Measurements from ENCODE around the gene ADAMTS17.

The ADAMTS17 gene

GRCh38 chr15:100019601-100020000 is 322.2 kb downstream of the ADAMTS17 start:
- DNase-seq (ENCODE audit: low spot score): no peak

DNA sequence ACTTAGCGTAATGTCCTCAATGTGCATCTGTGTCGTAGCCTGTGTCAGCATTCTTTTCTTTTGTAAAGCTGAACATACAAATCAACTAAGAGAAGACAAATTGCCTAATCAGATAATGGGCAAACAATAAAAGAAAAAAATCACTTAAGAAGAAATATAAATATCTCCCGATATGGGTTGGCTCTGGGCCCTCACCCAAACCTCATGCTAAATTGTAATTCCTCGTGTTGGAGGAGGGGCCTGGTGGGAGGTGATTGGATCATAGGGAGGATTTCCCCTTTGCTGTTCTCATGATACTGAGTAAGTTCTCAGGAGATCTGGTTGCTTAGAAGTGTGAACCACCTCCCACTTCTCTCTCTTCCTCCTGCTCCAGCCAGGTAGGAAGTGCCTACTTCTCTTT is 323.6 kb downstream of the ADAMTS17 start:
- no peak for DNase-seq (ENCODE audit: low spot score)

DNA sequence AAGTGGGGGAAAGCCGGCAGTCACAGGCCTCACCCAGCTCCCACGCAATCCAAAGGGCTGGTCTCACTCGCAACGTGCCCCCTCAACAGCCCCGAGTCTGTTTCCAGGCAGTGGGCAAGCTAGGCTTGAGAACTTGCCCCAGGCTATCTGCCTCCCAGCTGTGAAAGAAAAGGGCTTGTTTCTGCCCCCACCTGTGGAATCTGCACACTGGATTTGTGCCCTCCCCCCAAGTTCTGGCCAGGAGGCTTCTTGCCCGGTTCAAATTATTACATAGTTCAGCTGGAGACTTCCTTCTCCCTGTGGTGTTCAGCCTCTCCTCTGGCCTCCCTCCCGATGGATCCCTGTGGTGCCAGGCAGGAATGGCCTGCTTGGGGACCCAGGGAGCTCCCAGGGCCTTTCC is 324.6 kb downstream of the ADAMTS17 start:
- DNase-seq (ENCODE audit: low spot score): no peak

DNA sequence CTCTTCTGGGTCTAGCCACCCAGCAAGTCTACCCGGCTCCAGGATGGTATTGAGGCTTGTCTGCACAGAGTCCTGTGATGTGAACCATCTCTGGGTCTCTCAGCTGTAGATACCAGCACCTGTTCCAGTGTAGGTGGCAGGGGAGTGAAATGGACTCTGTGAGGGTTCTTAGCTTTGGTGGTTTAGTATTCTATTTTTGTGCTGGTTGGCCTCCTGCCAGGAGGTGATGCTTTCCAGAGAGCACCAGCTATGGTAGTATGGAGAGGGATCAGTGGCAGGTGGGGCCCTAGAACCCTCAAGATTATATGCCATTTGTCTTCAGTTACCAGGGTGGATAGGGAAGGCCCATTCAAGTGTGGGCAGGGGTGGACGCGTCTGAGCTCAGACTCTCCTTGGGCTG is 325.1 kb downstream of the ADAMTS17 start:
- no peak for DNase-seq (ENCODE audit: low spot score)

- no peak for DNase-seq (ENCODE audit: low spot score)
Observed at GRCh38 chr15:100011235-100011634, 330.5 kb downstream of the ADAMTS17 start.

DNA sequence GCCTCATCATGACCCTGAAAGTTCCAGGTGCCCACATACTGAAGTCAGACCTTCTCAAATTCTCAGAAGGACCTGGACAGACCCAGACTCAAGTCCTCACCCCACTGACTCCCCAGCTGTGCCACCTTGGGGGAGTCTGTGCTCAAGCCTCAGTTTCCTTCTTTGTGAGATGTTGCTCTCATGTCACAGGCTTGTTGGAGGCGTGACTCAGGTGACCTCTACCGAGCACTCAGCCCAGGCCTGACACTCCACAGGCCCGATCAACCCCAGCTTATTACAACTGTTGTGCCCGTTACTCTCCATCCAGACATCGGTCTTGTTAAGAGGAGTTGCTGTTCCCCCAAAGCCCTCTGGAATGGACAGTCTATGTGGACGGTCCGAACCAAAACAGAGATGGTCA is 332.4 kb downstream of the ADAMTS17 start:
- no peak for DNase-seq (ENCODE audit: low spot score)

DNA sequence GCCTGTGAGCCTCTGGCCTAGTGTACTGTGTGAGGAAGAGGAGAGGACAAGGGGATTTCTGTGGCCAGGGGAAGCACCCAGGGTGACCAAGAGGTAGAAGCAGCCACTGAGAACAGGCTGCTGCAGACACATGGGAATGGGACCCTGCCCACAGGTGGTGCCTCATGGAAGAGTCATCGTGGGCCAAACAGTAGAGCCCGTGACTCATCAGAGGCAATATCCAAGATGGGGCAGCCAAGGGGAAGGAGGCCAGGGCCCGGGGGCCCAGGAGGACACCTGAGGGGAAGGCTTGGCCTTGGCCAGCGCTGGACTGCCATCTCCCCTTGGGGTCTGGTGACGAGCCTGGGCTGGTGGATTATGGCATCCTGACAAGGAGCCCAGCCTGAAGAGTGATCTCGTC is 333.5 kb downstream of the ADAMTS17 start:
- DNase-seq (ENCODE audit: low spot score): no peak

DNA sequence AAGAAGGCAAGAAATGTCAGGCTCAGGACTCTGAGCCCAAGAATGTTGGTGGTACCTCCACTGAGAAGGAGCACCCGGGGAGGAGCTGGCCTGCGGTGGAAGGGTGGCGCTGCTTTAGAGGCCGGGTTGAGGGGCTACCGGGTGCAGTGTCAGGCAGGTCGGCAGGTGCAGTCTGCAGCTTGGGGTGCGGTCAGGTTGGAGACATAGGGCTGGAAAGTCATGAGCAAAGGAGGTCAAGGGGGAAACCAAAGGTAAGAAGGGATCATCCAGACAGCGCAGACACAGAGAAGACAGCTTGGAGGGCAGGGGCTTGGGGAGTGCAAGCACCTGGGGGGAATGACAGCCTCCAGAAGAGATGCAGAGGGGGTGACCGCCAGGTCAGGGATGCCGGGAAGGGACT is 334.2 kb downstream of the ADAMTS17 start:
- no peak for DNase-seq (ENCODE audit: low spot score)

- DNase-seq (ENCODE audit: low spot score): no peak
Observed at GRCh38 chr15:100005715-100006114, 336.1 kb downstream of the ADAMTS17 start.

DNA sequence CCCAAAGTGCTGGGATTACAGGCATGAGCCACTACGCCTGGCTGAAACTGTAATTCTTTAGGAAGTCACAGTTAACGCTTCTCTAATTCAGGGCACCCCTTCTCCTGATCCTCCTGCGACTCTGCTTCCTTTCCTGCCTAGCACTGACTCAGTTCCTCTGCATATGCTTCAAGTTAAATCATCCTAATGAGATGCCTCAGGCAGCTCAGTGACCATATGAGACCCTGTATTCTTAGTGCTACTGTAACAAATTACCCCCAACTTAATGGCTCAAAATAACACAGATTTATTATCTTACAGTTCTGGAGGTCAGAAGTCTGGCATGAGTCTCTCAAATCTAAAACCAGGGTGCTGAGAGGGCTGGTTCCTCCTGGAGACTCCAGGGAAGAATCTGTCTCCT is 336.8 kb downstream of the ADAMTS17 start:
- DNase-seq (ENCODE audit: low spot score): no peak

- no peak for DNase-seq (ENCODE audit: low spot score)
Observed at GRCh38 chr15:100002787-100003536, 338.8 kb downstream of the ADAMTS17 start.

- DNase-seq (ENCODE audit: low spot score): no peak
Observed at GRCh38 chr15:100002086-100002620, 339.6 kb downstream of the ADAMTS17 start.

DNA sequence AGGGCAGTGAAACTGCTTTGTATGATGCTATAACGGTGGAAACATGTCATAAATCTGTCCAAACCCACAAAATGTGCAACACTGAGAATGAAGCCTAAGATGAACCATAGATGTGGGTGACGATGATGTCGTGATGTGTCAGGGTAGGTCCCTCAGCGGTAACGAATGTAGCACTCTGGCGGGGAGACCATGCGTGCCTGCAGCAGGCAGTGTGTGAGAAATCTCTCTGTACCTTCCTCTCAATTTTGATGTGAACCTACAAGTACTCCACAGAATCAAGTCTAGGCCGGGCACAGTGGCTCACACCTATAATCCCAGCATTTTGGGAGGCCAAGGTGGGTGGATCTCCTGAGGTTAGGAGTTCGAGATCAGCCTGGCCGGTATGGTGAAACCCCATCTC is 340.4 kb downstream of the ADAMTS17 start:
- DNase-seq (ENCODE audit: low spot score): no peak

DNA sequence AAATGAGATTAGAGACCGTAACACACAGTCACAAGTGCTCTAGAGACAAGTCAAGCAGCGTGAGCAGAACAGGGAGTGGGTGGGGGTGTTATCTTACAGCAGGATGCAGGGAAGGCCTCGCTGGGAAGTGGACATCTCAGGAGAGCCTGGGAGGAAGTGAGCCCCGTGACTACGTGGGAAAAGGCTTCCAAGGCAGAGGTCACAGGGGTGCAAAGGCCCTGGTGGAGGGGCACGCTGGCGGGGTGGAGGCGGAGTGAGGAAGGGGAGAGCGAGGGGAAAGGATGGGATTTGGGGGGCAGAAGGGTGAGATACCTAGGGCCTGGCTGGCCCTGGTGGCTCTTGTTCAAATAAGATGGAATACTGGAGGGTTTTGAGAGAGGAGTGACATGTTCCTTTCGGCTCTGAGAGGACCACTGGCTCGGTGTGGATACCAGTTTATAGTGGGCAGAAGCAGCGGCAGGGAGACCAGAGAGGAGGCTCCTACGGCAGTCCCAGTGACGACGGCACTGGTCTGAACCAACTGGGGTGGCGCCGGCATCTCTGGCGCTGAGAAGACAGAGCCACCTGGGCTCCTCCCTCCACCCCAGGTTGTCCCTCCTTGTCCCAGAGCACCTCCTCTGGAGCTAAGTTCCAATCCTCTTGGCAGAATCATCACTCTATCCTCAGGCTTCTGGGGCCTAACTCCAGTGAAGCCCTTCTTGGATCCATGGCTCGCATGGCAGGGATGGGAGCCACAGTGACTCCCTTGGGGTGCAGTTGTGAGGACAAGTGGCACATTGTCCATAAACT is 342.3 kb downstream of the ADAMTS17 start:
- no peak for DNase-seq (ENCODE audit: low spot score)

DNA sequence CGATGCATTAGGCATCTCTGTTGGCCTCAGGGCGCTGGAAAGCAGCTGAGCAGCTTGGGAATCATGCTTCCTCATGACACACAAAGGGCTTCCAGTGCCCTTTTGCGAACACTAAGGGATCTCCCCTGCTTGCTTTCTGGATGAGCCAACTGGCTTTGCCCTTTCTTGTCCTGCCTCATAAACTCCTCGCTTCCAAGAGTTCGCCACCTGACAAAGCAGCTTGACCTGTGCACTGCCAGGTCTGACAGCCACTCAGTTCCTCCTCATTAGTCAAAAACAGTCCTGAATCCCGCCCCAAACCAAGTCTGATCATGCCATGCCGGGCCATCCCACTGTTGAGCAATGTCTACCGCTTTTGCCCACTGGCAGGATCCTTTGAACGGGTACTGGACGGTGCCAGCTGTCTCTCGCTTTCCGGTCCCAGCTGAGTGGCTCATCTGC is 343.1 kb downstream of the ADAMTS17 start:
- no peak for DNase-seq (ENCODE audit: low spot score)

DNA sequence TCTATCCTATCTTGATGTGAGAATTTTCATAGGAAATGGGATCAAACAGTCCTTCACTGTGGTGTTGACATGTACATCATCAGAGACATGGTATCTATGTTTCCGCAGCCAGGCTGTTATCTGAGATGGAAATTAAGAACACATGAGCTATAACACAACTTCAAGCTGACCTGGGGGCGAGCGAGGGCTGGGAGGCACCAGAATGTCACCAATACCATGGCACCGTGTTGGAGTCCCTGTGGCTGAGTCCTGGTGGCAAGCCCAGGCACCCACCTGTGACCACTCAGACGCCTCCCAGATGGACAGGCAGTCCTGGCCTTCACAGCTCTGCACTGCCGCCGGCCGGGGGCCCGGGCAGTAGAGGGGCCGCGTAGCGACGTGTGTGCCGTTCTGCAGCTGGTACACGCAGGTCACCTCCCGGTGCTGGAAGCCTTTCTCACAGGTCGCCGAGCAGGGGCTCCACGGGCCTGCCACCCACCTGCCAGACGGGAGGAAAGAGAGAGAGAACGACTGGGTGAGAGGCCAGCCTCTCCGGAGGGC is 344.6 kb downstream of the ADAMTS17 start:
- no peak for DNase-seq (ENCODE audit: low spot score)

- no peak for DNase-seq (ENCODE audit: low spot score)
Observed at GRCh38 chr15:99996660-99997059, 345.1 kb downstream of the ADAMTS17 start.

DNA sequence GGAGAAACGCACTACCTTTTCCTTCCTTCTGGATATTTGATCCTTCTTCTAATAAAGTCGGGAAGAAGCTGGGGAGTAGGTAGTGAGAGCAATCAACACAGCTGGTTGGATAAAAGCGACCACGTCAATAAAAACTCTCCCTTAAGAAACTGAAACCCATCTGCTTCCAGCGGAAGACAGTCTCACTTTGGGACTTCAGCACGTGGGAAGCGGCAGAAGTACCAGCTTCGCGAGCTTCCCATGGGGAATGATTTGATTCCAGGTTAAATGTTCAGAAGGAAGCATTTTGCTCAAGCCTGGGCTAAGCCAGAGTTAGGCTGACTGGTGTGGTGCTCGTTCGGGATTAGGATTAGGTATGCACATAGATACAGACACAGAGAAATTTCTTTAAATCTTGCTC is 346.2 kb downstream of the ADAMTS17 start:
- DNase-seq (ENCODE audit: low spot score): no peak

DNA sequence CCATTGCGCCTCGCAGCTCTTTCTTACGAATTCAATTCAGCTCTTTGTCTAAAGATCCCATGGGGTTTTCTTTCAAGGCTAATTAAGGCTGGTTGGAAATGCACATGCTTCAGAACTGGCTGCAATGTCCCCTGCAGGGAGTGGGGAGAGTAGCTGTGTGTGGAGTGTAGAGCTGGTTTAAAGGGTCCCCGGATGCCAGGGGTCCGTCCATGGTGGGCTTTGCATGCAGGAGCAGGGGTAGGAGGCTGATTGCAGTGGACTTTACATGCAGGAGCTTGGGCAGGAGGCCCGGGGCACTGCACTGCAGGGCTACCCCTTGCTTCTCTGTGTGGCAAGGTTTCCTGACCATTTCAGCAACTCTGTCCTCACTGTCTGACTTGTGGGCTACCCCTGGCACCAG is 346.9 kb downstream of the ADAMTS17 start:
- no peak for DNase-seq (ENCODE audit: low spot score)

GRCh38 chr15:99993681-99994131 is 348.1 kb downstream of the ADAMTS17 start:
- no peak for DNase-seq (ENCODE audit: low spot score)

DNA sequence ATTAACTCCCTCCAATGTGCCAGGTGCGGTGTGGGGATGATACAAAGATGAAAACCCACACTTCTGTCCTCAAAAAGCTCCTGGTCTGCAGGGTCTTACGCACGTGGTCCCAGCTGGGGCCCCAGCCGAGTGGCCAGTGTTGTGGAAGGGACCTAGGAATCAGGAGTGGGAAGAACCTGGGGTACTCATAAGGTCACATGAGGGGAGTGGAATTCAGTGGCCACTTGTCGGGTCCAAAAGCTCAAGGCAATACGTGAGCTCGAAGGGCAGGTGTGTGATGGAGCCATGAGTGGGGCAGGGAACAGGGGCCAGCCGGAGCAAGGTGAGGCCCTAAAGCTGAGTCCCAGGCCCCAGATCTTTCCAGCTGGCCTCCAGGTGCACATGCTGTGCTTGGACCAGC is 348.5 kb downstream of the ADAMTS17 start:
- no peak for DNase-seq (ENCODE audit: low spot score)

GRCh38 chr15:99992611-99993231 is 349.1 kb downstream of the ADAMTS17 start:
- DNase-seq (ENCODE audit: low spot score): no peak

Measured in hepatic stellate cell (primary cell).